ENCODE data around the gene AP1B1. TPM values are rescaled to one million over a fixed set of nuclear protein-coding genes. Genes with fewer than 3 reads are reported as not detected.

The AP1B1 gene
- total RNA-seq = 94.5 and 121 TPM in 2 replicates

GRCh38 chr22:29387921-29388758 is at the start of gene AP1B1:
TSS of gene AP1B1 (minus strand) at chr22:29388570. CDS start at chr22:29367243, 21,327 bp downstream.

GRCh38 chr22:29315286-29316140 is 72.9 kb downstream of the AP1B1 start, which contains the start of gene RASL10A:
TSS of gene RASL10A (minus strand) at chr22:29315697. CDS start at chr22:29315246, 451 bp downstream.

GRCh38 chr22:29306175-29306834 is 82.1 kb downstream of the AP1B1 start, which contains the start of gene GAS2L1:
TSS of gene GAS2L1 (plus strand) at chr22:29306650. CDS start at chr22:29308106, 1,456 bp downstream.

Other genes starting within 250 kb of the AP1B1 start
- gene EMID1, start 182.7 kb downstream of the AP1B1 start, total RNA-seq = not detected in 2 replicates
- 18.2 and 20.8 TPM in 2 replicates for gene RHBDD3, start 120.6 kb downstream of the AP1B1 start, total RNA-seq
- 162 and 165 TPM in 2 replicates for gene EWSR1, start 120.3 kb downstream of the AP1B1 start, total RNA-seq
- 16.3 and 20.5 TPM in 2 replicates for gene GAS2L1, start 81.9 kb downstream of the AP1B1 start, total RNA-seq
- 0.61 and 2.9 TPM in 2 replicates for gene RASL10A, start 72.9 kb downstream of the AP1B1 start, total RNA-seq
- not detected in 2 replicates for gene RFPL1, start 50.0 kb upstream of the AP1B1 start, total RNA-seq
- 0.97 and 1.1 TPM in 2 replicates for gene NEFH, start 91.6 kb upstream of the AP1B1 start, total RNA-seq
- gene THOC5, start 165.2 kb upstream of the AP1B1 start, total RNA-seq = 52.0 and 52.4 TPM in 2 replicates
- 53.6 and 66.9 TPM in 2 replicates for gene NIPSNAP1, start 192.5 kb upstream of the AP1B1 start, total RNA-seq
- 88.0 and 111 TPM in 2 replicates for gene NF2, start 215.1 kb upstream of the AP1B1 start, total RNA-seq